DMS 273 (cell line): ENCODE results near the gene NMUR2.

ENCODE experiments used
- DNase-seq: peaks from one replicate; lab custom pipeline; 2025; ENCODE audit not compliant: unreplicated experiment; lab: John Stamatoyannopoulos, UW

The NMUR2 gene

GRCh38 chr5:152372875-152373274 lies 32.2 kb downstream of the NMUR2 start:
- DNase-seq = no peak

- no peak for DNase-seq
Measured at GRCh38 chr5:152369298-152369697, 35.8 kb downstream of the NMUR2 start.

- no peak for DNase-seq
Measured at GRCh38 chr5:152367554-152367953, 37.5 kb downstream of the NMUR2 start.

- DNase-seq = no peak
Measured at GRCh38 chr5:152366716-152367115, 38.4 kb downstream of the NMUR2 start.

- no peak for DNase-seq
Measured at GRCh38 chr5:152364899-152365298, 40.2 kb downstream of the NMUR2 start.

- DNase-seq = no peak
Measured at GRCh38 chr5:152364172-152364571, 40.9 kb downstream of the NMUR2 start.

- DNase-seq = no peak
Measured at GRCh38 chr5:152358861-152359568, 46.1 kb downstream of the NMUR2 start.

GRCh38 chr5:152356506-152356905 lies 48.6 kb downstream of the NMUR2 start:
- no peak for DNase-seq

GRCh38 chr5:152355061-152355460 lies 50.0 kb downstream of the NMUR2 start:
- no peak for DNase-seq

- no peak for DNase-seq
Measured at GRCh38 chr5:152353001-152353400, 52.1 kb downstream of the NMUR2 start.

- peak; percentile 65 for DNase-seq
Measured at GRCh38 chr5:152349683-152350526, 55.2 kb downstream of the NMUR2 start.
